Measurements from ENCODE around the gene JMJD1C. TPM values are rescaled to one million over a fixed set of nuclear protein-coding genes. Genes with fewer than 3 reads are reported as not detected.

Gene JMJD1C
- total and polyA plus RNA-seq, 2 donors (not counting 3 experiments of a cell fraction or from before 2014, with no cell fraction given): 32.1 to 97.1 TPM

- CTCF ChIA-PET: interaction anchor here (0.5 to 4.2 kb wide), 13 partner anchors 9 to 452 kb away, joined by 3 to 31 read pairs (median 5); partner anchors contain the start of gene JMJD1C
- Histone ChIP-seq H3K27me3 (ENCODE audit: control insufficient read depth in 2 of 2, insufficient read depth in 2 of 2, low read length in 2 of 2) (no peaks in the 10 kb centered on the region), H3K9me1 (replicated peaks; ENCODE audit: control insufficient read depth, extremely low read depth, insufficient read depth, low read length) (no peaks in the 10 kb centered on the region), H3K36me3 (ENCODE audit: control insufficient read depth in 2 of 2, extremely low read depth in 1 of 2, insufficient read depth in 2 of 2, low read length in 2 of 2) (peaks cover 0 to 2% of the 10 kb centered on the region in 2 experiments), H3K27ac (ENCODE audit: insufficient read depth, low read depth, low read length) (peak overlapping the region; percentile 92), H2AFZ (ENCODE audit: low read depth, low read length) (no peak overlapping the region), H3K9me3 (replicated peaks; ENCODE audit: control insufficient read depth, insufficient read depth, low read length) (no peaks in the 10 kb centered on the region), H3K4me2 (ENCODE audit: insufficient read depth, low read length) (peak overlapping the region; percentile 98), H3K4me1 (ENCODE audit: control insufficient read depth, extremely low read depth, insufficient read depth, low read length) (peaks cover 26% of the 10 kb centered on the region), H3K4me3 (replicated peaks in 1 of 3; ENCODE audit: insufficient read depth in 1 of 3, low read depth in 1 of 3, low read length in 3 of 3) (peak overlapping the region; percentile 75 to 99 (median 85)), H4K20me1 (replicated peaks; ENCODE audit: control insufficient read depth, extremely low read depth, insufficient read depth, low read length) (peaks cover 9% of the 10 kb centered on the region), H3K79me2 (ENCODE audit: control insufficient read depth, insufficient read depth, low read length) (peaks cover 81% of the 10 kb centered on the region), H3K9ac (replicated peaks; ENCODE audit: extremely low read depth, insufficient read depth, low read length) (peak overlapping the region; percentile 100)
- dilution Hi-C loops (cut with MboI; ENCODE audit: extremely low pct_ligation_motif_present, low sequenced_read_pairs) (no loop called here), intact Hi-C loops (cut with micrococcal nuclease) (loop anchor here (1.0 to 5.0 kb wide), 6 partner anchors 27 to 500 kb away; no protein-coding TSS in a partner anchor)
- no peak for FAIRE-seq
- TF ChIP-seq MAX (IDR thresholded peaks at IDR 0.05; ENCODE audit: insufficient read depth, insufficient read length): no peak
- TF ChIP-seq JUN (IDR thresholded peaks at IDR 0.05; ENCODE audit: borderline replicate concordance, insufficient read depth, insufficient read length, low read depth): peak; percentile 58
- no peak for TF ChIP-seq POLR2A (IDR thresholded peaks at IDR 0.05; ENCODE audit: low read depth, low read length)
- TF ChIP-seq POLR2AphosphoS5 (IDR thresholded peaks at IDR 0.05; ENCODE audit: insufficient read depth, low read depth, low read length): peak; percentile 34
- peak; percentile 34 for TF ChIP-seq FOS (IDR thresholded peaks at IDR 0.05; ENCODE audit: borderline replicate concordance, insufficient read depth, low read length)
- DNase-seq (ENCODE audit: low read depth, low spot score): peak; percentile 89
- POLR2A ChIA-PET: interaction anchor here (0.7 to 3.3 kb wide), 12 partner anchors 16 to 532 kb away, joined by 3 to 20 read pairs (median 7); partner anchors contain the start of genes JMJD1C and REEP3
- no TSS peak for BruUV-seq (replicated peaks)
These were observed 198.2 kb downstream of the JMJD1C start for GRCh38 chr10:63267414-63268148.

All from endothelial cell of umbilical vein (primary cell).